SU-DHL-6 (cell line): ENCODE results near the gene BUD13.

ENCODE experiments used
- CTCF ChIP-seq: fragments of 200-600 bp; sonication (generic); IDR thresholded peaks from one replicate; pipeline ENCODE4 v1.5.1; 2017; ENCODE audit warnings: antibody characterized with exemption, mild to moderate bottlenecking, low read length, moderate library complexity; ENCODE audit not compliant: insufficient read depth, poor library complexity, severe bottlenecking
- EZH2phosphoT487 ChIP-seq: fragments of 200-600 bp; sonication (generic), shearing (Covaris generic); conservative IDR thresholded peaks from 2 replicates; pipeline ENCODE4 v1.6.1; 2018; ENCODE audit warnings: mild to moderate bottlenecking, antibody characterized with exemption, low read length, moderate library complexity, mixed read lengths

- TF ChIP-seq CTCF, result no peak
- no peak for TF ChIP-seq EZH2phosphoT487
Measured at GRCh38 chr11:116812109-116812508, 39.3 kb upstream of the BUD13 start.
